SKM-1 (cell line): ENCODE results near the gene ATG3.
"Not testable (repeated sequence)": the region's sequence is repeated elsewhere in the genome, so short reads cannot be mapped to it uniquely, and the experiment has no call there.

Experiments used
- DNase-seq: peaks from one replicate; lab custom pipeline; 2025; ENCODE audit not compliant: unreplicated experiment; lab: John Stamatoyannopoulos, UW

Gene ATG3

DNA sequence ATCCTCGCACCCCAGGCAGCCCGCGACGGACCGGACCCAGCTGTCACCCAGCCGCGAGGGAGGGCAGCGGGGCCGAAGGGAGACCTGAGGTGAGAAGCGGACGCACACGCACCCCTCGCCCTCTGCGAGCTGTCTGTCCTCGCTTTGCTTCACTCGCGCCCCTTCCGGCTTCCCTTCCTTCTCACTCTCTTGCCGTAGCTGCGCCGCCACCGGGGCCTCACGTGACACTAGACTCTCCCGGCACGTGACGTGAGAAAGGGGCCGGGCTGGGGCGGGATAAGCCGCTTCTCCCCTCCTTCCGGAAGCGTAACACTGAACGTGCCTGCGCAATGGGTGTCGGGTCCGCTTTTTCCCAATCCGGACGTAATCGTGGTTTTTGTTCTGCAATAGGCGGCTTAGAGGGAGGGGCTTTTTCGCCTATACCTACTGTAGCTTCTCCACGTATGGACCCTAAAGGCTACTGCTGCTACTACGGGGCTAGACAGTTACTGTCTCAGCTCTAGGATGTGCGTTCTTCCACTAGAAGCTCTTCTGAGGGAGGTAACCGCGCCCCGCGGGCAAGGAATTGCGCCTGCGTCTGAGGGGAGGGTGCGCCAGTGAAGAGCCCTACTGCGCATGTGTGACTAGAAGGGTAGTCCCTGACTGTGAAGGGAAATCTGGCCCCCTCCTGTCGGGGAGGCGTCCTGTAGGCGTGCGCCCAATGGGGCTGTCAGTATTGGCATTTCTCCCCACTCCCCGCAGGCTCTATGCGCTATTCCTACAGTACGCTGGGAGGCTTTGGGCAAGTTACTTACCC is at the start of gene ATG3, which contains the start of gene SLC35A5:
TSS of gene ATG3 (minus strand) at position 229 of the 796 bp plus-strand sequence. CDS start 434 bp downstream, outside the sequence.
TSS of gene SLC35A5 (plus strand) at position 312 of the 796 bp plus-strand sequence. CDS start 1,359 bp downstream, outside the sequence.
- peak; percentile 95 for DNase-seq

DNA sequence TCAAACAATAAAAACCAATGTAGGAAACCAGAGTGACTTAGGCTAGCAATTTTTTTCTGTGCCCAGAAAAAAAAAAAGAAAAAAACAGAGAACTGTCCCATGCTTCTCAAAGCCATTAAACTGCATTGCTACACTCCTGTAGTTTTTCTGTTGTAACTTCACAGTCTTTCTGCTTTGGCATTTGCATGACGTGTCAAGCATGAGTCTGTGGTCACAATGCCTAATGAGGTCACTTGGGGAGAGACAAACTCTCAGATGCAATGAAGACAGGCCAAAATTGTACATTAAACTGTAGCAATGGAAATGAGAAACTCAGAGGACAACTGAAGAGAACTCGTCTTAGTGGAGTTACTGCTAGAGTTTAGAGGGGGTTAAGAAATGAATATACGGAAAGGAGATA is 48.4 kb upstream of the ATG3 start:
- DNase-seq: no peak

DNA sequence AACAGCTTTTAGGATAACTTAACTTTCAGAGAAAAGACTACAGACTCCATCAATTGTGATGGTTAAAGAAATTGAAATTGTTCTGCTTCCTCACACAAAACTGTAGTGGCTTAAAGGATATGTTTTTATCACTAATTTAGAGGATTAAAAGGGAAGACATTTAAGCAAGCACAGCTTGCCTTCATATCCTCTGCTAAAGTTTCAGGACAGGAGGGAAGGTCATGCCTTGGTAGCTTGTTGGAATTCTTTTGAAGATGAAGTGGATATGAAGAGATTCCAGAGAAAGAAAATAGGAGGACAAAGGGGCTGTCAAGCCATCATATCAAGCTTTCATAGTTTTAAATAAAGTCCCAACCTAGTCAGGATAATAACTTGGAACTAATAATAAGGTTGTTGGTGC is 46.1 kb upstream of the ATG3 start:
- DNase-seq: no peak

DNA sequence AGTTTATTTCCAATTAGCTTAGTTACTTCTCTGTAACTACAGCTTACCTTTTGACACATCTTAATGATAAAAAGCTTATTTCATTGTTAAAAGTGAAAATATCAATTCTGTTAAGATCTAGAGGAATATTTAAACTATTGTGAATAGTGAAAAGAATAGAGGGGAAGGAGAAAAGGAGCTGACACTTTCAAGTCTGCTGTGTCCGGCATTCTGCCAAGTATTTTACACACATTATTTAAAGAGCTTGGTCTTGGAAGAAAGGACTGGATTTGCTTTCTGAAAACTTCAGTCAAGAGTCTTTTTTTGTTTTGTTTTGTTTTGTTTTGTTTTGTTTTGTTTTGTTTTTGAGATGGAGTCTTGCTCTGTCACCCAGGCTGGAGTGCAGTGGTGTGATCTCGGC is 44.3 kb upstream of the ATG3 start:
- DNase-seq: no peak

DNA sequence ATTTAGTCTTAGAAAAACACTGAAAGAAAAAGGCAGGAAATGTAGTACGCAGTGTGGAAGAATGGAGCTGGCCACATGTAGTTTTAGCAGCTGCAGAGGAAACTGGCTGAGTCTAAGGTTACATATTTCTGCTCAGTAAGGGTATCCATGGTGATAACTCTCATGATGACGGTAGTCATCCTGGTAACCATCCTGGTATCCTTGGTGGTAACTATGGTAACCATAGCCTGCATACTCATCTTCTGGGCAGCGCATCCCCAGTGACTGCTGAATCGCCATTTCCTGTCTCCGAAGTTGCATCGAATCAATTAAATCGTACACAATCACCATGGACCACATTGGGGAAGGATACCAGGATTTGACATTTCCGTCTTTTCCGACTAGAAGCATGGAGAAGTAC is 43.5 kb upstream of the ATG3 start:
- DNase-seq: no peak

DNA sequence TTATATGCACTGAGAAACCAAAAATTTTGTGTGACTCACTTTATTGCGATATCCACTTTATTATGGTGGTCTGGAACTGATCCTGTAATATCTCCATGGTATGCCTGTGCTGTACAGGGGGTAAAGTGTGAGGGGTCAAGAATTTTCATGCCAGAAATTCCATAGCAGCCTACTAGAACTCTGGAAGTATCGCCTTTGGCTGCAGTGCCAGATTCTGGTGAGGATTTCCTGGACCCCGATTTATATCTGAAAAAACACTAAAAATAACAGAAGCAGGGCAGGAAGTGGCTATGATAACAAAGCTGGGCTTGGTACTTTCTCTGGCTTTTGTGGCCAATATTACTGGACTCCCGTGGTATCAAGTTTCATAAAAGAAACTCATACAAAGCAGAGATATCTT is 42.8 kb upstream of the ATG3 start:
- no peak for DNase-seq

DNA sequence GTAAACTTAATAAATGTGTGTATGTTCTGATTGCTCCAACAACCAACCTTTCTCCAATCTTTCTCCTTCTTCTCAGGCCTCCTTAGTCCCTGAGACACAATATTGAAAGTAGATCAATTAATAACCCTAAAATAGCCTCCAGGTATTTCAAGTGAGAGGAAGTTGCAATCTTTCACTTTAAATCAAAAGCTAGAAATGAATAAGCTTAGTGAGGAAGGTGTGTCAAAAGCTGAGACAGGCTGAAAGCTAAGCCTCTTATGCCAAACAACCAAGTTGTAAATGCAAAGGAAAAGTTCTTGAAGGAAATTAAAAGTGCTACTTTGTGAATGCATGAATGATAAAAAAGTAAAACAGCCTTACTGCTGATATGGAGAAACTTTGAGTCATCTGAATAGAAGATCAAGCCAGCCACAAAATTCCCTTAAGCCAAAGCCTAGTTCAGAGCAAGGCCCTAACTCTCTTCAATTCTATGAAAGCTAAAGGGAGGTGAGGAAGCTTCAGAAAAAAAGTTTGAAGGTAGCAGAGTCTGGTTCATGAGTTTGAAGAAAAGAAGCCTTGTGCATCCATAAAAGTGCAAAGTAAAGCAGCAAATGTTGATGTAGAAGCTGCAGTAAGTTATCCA is 40.6 kb upstream of the ATG3 start:
- DNase-seq: no peak

DNA sequence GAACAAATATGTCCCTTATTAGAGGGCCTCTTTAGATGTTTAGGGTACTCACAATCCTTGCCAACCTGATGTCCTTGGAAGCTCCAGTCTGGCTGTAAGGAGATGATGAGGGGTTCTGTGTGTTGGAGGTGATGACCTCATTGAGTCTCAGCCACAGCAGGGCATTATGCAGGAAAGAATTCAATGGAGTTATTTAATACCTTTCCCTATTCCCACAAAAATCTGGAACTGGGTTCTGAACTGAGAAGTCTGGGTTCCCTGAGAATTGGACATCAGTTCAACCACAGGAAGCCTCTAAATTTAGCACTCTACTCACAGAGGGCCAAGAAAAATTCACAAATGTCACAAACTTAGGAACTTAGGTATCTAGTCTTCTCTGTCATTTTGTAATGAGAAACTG is 37.0 kb upstream of the ATG3 start:
- no peak for DNase-seq

DNA sequence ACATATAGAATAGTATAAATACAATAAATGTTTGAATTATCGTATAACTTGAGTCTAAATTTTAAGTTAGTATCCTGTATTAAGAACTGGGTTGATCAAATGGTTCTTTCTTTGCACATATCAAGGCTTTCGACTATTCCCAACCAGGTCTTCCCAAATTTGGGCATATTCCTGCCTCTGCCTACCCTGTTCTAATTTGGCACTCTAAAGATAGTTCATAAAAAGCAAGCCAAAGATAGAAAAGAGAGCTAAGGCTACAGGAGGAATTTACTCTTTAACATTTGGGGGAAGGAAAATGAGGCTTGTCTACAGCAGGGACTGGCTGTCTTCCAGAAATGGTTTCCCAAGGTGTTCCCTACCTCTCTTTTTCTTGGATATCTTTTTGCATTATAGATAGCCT is 36.2 kb upstream of the ATG3 start:
- DNase-seq: no peak

DNA sequence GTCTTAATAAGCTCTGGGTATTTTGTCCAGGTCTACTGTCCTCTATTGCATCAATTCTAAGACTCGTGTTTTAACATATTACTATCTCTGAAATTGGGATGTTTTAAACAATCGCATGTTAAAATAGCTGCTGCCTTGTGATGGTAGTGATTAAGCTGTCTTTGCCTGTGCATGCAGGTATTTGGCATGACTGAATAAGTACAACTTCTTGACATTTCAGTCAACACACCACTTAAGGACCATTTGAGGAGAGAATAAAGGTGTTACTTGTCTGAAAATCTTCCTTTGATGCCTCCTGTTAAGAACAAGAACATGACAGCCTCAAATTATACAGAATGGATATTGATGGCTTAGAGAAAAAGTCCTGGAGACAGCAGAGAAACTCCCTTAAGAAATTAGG is 33.1 kb upstream of the ATG3 start:
- no peak for DNase-seq

DNA sequence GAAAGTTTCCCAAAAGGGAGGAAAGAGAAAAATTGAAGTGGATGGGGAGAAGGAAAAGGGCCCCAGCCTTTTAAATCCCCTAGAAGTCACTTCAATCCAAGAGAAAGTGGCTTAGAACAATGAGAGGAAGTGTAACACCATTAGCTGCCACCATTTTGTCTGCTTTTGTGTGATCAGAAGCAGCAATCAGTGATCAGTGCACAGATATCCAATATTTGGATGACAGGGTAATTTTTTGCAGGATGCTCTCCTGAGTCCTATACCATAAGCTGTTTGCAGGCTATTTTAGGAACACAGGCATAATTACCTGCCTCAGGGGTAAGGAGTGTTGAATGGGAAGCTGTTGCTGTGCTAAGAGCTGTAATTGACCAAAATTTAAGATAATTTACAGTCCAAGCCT is 31.5 kb upstream of the ATG3 start:
- no peak for DNase-seq

DNA sequence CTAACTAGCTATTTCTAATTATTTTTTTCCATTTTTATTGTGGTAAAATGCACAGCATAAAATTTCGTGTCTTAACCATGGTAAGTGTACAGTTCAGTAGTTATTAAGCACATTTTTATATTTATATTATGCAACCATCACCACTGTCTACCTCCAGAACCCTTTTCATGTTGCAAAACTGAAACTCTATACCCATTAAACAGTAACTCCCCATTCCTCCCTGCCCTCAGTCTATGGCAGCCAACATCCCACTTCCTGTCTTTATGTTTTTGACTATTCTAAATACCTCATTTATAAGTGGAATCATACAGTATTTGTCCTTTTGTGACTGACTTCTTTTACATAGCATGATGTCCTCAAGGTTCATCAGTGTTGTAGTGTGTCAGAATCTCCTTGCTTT is 25.6 kb upstream of the ATG3 start:
- no peak for DNase-seq

DNA sequence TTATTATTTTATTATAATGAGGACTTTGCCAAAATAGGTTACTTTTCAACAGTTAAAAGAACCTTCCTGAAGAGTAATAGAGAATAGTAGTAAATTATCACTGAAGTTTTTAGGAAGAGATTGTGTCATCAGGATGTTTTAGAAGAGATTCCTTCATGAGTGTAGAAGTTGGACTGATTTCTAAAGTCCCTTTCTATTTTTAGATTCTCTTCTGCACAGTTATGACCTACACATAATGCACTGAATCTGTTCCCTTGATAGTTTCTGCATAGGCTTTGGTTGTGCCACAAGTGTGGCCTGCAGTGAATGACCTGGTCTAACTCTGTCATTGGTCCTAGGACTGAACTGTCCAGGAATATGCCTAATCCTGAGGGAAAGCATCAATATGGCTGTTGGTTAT is 24.0 kb upstream of the ATG3 start:
- no peak for DNase-seq

DNA sequence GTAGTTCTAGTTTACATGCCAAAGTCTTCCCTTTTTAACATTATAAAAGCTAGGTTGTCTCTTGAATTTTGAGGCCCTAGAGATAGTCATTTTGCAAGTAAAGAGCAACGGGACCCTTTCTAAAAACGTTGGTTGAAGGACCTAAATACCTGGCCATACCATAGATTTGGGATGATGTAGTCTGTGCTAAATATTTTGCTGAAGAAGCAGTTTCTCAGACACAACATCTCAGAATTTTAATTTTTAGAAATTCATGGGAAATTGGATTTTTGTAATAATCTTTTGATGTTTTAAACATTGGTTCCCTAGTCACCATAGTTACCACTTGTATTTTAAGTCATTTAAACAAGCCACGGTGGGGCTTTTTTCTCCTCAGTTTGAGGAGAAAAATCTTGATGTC is 21.3 kb upstream of the ATG3 start:
- DNase-seq: no peak

DNA sequence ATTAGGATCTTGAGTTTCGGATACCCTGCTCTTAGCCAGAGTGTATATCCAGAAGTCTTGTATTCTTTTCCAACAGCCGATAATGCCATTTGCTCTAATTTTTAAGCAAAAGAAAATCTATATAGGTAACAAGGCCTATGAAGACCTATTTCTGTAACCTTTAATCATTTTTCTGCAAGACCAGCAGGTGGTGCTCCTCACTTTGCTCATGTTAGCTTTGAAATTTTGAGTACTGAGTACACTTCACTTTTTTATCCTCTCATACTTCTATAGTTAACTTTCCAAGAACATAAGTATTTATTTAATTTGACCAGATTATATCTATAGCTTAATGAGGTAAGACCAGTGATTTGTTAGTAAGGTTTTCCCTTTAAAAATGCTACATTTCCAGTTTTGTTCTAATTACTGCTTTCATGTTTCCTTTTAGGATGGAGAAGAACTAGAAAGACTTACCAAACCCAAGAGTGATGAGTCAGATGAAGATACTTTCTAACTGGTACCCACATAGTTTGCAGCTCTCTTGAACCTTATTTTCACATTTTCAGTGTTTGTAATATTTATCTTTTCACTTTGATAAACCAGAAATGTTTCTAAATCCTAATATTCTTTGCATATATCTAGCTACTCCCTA is 20.6 kb upstream of the ATG3 start:
- DNase-seq: no peak

DNA sequence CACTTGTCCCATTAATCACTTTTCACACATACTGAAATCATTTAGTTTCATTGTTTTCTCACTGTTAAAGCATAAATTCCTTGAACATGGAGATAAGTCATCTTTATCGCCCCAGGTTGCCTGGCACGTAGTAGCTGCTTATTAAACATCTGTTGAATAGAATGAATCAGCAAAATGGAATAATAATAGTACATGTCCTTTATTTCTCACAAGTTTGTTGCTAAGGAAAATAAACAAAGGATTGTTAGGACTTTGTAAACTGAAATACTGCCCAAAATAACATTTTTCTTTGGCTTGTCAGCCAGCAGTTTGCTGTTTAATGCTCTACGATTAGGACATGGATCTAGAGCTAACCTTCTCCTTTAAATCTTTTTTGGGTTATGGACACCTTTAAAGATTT is 17.9 kb upstream of the ATG3 start:
- no peak for DNase-seq

DNA sequence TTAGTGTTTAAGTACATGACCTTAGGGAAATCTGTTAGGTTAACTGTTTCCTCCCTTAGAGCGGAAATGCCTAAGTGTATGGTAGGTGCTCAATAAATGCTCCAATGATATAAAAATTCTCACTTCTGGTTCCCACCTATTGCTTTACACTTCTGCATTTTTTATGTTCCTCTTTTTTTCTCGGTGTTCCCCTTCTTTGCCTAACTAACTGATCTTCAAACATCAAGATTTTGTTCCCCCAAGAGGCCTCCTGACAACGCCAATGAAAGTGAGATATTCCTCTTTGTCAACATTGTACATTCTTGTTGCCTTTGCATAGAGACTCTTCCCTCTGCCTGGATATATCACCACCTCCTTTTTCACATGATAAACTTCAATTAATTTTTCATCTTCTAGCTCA is 17.5 kb upstream of the ATG3 start:
- DNase-seq: peak; percentile 30

DNA sequence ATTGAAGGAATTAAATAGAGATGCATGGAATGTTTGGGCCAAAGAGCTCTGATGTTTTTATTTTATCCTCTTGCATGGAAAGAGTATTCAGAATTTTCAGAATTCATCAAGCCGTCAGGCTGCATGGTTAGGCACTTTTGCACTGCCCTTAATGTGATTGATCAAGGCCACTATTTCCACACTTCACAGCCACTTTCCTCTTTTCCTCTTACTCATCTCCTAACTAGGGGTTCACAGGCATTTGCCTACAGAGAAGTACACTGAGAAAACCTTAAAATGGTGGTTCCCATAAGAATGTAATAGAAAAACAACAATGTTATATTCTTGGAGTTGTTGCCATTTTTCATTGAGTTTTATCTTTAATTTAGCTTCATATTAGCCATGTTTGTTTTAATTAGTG is 10.9 kb upstream of the ATG3 start:
- no peak for DNase-seq

DNA sequence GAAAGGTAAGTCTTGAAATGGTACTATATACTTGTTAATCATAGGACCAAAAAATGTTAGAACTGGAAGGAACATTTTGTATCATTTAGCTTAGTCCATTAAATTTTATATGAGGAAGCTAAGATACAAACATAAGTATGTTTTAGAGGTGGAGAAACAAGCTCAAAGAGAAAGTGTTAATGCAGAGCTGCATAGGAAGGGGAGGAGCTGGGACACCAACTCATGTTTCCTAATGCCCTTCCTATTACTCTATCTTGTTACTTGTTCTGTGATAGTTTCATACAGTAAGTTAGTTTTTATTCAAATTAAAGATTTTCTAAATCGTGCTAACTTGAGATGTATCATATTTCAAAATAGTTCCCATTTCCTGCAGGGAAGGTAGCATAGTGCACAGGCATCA is 7.5 kb upstream of the ATG3 start:
- no peak for DNase-seq

DNA sequence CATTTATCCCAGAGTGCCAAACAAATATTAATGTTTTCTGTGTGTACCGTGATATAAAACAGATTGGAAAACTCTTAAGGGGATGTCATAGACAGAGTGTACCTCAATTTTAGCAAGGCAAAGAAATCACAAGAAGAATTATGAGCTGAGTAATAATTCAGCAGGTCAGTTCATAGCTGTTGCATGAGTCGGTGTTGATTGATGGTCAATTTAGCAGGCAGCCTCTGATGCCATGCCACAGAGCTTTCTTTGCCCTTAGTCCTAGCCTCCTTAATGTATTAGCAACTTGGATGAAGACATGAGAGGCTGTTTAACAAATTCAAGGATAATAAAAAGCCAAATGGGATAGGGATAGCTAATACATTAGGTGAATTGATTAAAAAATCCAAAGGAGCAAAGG is 6.9 kb upstream of the ATG3 start:
- DNase-seq: no peak

DNA sequence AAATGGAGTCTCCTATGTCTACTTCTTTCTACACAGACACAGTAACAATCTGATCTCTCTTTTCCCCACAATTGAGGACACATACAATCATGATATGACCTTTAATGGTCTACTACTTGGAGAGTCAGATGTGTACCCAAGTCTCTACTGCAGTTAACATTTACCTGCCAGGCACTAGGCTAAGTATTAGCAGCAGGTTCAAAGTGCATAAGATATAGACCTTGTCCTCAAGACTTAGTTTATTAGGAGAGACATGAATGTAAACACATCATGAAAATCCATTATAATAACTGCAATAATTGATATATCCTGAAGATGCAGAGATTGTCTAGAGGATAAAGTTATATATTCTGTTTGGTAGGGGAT is 3.2 kb upstream of the ATG3 start:
- DNase-seq: no peak

DNA sequence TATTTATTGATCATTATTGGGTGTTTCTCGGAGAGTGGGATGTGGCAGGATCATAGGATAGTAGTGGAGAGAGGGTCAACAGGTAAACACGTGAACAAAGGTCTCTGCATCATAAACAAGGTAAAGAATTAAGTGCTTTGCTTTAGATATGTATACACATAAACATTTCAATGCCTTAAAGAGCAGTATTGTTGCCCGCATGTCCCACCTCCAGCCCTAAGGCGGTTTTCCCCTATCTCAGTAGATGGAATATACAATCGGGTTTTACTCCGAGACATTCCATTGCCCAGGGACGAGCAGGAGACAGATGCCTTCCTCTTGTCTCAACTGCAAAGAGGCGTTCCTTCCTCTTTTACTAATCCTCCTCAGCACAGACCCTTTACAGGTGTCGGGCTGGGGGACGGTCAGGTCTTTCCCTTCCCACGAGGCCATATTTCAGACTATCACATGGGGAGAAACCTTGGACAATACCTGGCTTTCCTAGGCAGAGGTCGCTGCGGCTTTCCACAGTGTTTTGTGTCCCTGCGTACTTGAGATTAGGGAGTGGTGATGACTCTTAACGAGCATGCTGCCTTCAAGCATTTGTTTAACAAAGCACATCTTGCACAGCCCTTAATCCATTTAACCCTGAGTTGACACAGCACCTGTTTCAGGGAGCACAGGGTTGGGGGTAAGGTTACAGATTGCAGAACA is 2.6 kb upstream of the ATG3 start:
- not testable (repeated sequence) for DNase-seq
